K562 (cell line): ENCODE results near the gene HYOU1. TPM values are rescaled to one million over a fixed set of nuclear protein-coding genes. Genes with fewer than 3 reads are reported as not detected.

Experiments
- E2F3 ChIP-seq: fragments of 250-450 bp; sonication (Bioruptor Pico); IDR thresholded peaks from 2 replicates; pipeline ENCODE4 v1.4.0; 2020; ENCODE audit warnings: mild to moderate bottlenecking
- FOXP1 ChIP-seq: sonication (generic); formaldehyde crosslinking; IDR thresholded peaks from 2 replicates; pipeline ENCODE4 v1.8.0; 2022; ENCODE audit warnings: mild to moderate bottlenecking, missing genetic modification reagents
- GTF2E2 ChIP-seq: fragments of 200-800 bp; sonication (Bioruptor generic); IDR thresholded peaks from 2 replicates; pipeline ENCODE4 v1.6.1; 2016; ENCODE audit warnings: missing genetic modification characterization, missing compliant biosample characterization
- HOXB6 ChIP-seq: fragments of 250-450 bp; sonication (Bioruptor Pico); IDR thresholded peaks from 2 replicates; pipeline ENCODE4 v1.5.1; 2022; ENCODE audit warnings: mild to moderate bottlenecking, borderline replicate concordance
- IFI16 ChIP-seq: fragments of 250-450 bp; sonication (Bioruptor Pico); IDR thresholded peaks from 2 replicates; pipeline ENCODE4 v2.1.2; 2022; ENCODE audit warnings: mild to moderate bottlenecking, inconsistent platforms
- NFIC ChIP-seq: fragments of 450-650 bp; IDR thresholded peaks from 2 replicates; pipeline ENCODE4 v1.6.1; 2017; ENCODE audit warnings: mild to moderate bottlenecking, inconsistent platforms
- PHB2 ChIP-seq: fragments of 450-650 bp; IDR thresholded peaks from 2 replicates; pipeline ENCODE4 v1.6.1; 2017; ENCODE audit warnings: low read depth
- RNF2 ChIP-seq: sonication (generic); IDR thresholded peaks from 2 replicates; pipeline ENCODE4 v1.6.1; 2016
- SIN3A ChIP-seq, 2 experiments: fragments of 150-350 bp in 1 of 2; IDR thresholded peaks; 2 replicates each; pipeline ENCODE4 v1.6.1; 2011 to 2016; ENCODE audit warnings: borderline replicate concordance in 2 of 2, low read depth in 2 of 2, low read length in 2 of 2, mild to moderate bottlenecking in 2 of 2, moderate library complexity in 2 of 2; ENCODE audit not compliant: control insufficient read depth in 1 of 2
- SMAD3 ChIP-seq: fragments of 450-650 bp; formaldehyde crosslinking; conservative IDR thresholded peaks from 2 replicates; pipeline ENCODE4 v1.4.0; 2020; ENCODE audit warnings: mild to moderate bottlenecking
- SOX6 ChIP-seq: fragments of 450-650 bp; IDR thresholded peaks from 2 replicates; pipeline ENCODE4 v1.6.1; 2014; ENCODE audit warnings: mild to moderate bottlenecking
- SREBF2 ChIP-seq: sonication (generic); formaldehyde crosslinking; IDR thresholded peaks from 2 replicates; pipeline ENCODE4 v1.4.0; 2020; ENCODE audit warnings: mild to moderate bottlenecking, missing genetic modification reagents
- ZNF124 ChIP-seq: sonication (generic); formaldehyde crosslinking; IDR thresholded peaks from 2 replicates; pipeline ENCODE4 v1.8.1; 2022; ENCODE audit warnings: missing genetic modification reagents
- ZNF436 ChIP-seq: fragments of 250-450, 450-650 bp; sonication (Bioruptor Pico); formaldehyde crosslinking; IDR thresholded peaks from 2 replicates; pipeline ENCODE4 v1.7.0; 2020; ENCODE audit warnings: mild to moderate bottlenecking
- polyA plus RNA-seq, 8 experiments: library from polyadenylated mRNA; depleted of rRNA in 4 of 8; stranded (reverse) in 5 of 8; unstranded in 3 of 8; fragments of >200 nt; fragmentation: Nextera tagmentation in 2 of 8; fragmentation: Illumina TruSeq in 1 of 8; extraction: Ambion mirVana in 2 of 8; extraction: Trizol in 1 of 8; gene quantifications; 2 replicates each; pipeline versions ENCODE4 v1.2.1 to v1.2.3, GENCODE V29; 2011 to 2014; ENCODE audit warnings: inconsistent platforms in 1 of 8, missing spikeins in 1 of 8
- total RNA-seq, 7 experiments: library from RNA; depleted of rRNA in 6 of 7; stranded (reverse); fragments of >200 nt in 6 of 7; fragmentation: Illumina TruSeq in 2 of 7; extraction: Trizol in 2 of 7; gene quantifications; 2 replicates each; pipeline versions ENCODE4 v1.2.1 to v1.2.3, GENCODE V29; 2011 to 2021; ENCODE audit warnings: low replicate concordance in 1 of 7
- TF ChIP-seq, protein P1 (sequence below): sonication (generic); formaldehyde crosslinking; IDR thresholded peaks from 2 replicates; pipeline ENCODE4 v1.8.0; 2022; ENCODE audit warnings: mild to moderate bottlenecking, missing genetic modification reagents

HYOU1 gene
- total and polyA plus RNA-seq, 9 of the 15 experiments (the other 6 are each of a cell fraction or from before 2014, with no cell fraction given) = 19.5 to 197 (median 128) TPM

DNA sequence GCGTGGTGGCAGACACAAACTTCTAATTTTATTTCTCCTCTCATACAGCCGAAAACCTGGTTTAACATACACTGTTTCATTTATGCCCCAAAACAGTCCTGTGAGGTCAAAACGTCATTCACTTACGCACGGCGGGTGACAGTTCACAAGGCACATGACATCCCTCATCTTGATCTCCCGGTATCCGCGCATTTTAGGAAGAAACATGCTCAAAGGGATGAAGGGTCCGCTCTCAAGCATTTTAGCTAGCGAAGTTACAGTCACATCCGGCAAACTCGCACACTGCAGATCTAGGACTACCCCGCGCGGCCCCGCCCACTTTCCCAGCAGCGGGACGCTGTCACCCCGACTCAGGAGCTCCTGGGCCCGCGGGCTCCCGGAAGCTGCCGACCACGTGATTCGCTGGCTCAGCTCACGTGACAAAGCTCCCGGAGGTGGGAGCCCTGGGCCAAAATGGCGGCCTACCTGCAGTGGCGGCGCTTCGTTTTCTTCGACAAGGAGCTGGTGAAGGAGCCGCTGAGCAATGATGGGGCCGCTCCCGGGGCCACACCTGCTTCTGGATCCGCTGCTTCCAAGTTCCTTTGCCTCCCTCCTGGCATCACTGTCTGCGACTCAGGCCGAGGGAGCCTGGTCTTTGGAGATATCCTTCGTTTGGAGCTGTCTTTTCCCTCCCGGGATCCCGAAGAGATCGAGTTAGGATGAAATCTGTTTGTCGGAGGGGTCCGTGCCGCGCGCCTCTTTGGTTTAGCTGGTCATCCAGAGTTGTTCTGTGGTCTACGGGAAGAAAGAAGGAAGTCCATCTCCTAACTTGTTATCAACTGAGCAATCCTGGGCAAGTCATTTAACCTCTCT is 10.6 kb upstream of the HYOU1 start, which contains the start of gene VPS11 (continued):
- TF ChIP-seq, protein P1, sequence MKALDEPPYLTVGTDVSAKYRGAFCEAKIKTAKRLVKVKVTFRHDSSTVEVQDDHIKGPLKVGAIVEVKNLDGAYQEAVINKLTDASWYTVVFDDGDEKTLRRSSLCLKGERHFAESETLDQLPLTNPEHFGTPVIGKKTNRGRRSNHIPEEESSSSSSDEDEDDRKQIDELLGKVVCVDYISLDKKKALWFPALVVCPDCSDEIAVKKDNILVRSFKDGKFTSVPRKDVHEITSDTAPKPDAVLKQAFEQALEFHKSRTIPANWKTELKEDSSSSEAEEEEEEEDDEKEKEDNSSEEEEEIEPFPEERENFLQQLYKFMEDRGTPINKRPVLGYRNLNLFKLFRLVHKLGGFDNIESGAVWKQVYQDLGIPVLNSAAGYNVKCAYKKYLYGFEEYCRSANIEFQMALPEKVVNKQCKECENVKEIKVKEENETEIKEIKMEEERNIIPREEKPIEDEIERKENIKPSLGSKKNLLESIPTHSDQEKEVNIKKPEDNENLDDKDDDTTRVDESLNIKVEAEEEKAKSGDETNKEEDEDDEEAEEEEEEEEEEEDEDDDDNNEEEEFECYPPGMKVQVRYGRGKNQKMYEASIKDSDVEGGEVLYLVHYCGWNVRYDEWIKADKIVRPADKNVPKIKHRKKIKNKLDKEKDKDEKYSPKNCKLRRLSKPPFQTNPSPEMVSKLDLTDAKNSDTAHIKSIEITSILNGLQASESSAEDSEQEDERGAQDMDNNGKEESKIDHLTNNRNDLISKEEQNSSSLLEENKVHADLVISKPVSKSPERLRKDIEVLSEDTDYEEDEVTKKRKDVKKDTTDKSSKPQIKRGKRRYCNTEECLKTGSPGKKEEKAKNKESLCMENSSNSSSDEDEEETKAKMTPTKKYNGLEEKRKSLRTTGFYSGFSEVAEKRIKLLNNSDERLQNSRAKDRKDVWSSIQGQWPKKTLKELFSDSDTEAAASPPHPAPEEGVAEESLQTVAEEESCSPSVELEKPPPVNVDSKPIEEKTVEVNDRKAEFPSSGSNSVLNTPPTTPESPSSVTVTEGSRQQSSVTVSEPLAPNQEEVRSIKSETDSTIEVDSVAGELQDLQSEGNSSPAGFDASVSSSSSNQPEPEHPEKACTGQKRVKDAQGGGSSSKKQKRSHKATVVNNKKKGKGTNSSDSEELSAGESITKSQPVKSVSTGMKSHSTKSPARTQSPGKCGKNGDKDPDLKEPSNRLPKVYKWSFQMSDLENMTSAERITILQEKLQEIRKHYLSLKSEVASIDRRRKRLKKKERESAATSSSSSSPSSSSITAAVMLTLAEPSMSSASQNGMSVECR (CRISPR knock-in tag) = peak; percentile 89
- TF ChIP-seq GTF2E2 (no peak), ZNF124 (CRISPR knock-in tag) (no peak), SIN3A (IDR thresholded peaks at IDR 0.05; ENCODE audit: borderline replicate concordance in 2 of 2, control insufficient read depth in 1 of 2, low read depth in 2 of 2, low read length in 2 of 2) (peak; percentile 79 to 98; a peak in 3 of 4 replicates), HOXB6 (CRISPR knock-in tag) (no peak), IFI16 (no peak), SMAD3 (CRISPR knock-in tag) (no peak), PHB2 (no peak), RNF2 (no peak), SREBF2 (no peak), SOX6 (peak; percentile 41), NFIC (no peak), FOXP1 (CRISPR knock-in tag) (peak; percentile 87), E2F3 (CRISPR knock-in tag) (no peak), ZNF436 (CRISPR knock-in tag) (no peak)
